GM21737 (cell line): ENCODE measurements around the gene ESRRA.

Source experiments
- ATAC-seq: cut with Tn5 transposase; IDR thresholded peaks from one replicate; pipeline ENCODE4 v1.9.1; 2021; ENCODE audit warnings: mild to moderate bottlenecking, moderate library complexity; ENCODE audit not compliant: unreplicated experiment

The ESRRA gene

DNA sequence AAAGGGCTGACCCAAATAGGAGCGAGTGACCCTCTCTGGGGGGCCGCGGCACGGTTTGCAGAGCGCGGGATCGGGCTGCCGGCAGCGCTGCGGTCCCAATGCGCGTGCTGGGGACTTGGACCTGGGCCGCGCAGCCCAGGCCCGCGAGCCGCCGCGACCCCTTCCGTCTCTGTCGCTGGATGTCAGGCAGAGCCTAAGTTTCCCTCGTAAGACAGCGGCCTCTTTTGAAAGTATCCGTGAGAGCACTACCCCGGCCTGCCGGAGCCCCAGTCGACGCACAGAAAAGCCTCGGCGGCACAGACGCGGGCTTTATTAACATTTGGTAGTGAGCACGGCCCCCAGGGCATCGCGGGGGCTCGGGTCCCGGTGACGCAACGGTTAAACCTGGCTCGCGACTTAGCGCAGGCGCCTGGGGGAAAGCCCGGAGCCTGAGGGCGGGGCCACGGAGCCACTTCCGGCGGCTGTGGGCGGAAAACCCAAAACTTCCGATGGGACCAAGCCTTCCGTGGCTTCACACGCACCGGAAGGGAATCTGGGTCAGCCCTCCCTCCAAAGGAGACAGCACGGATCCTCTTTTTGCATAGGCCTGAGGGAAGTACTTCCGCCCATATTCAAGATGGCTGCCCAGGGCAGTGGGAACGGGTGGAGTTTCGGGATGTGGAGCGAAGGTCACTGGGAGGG, 35.6 kb upstream of the ESRRA start:
- ATAC-seq: peak; percentile 57

DNA sequence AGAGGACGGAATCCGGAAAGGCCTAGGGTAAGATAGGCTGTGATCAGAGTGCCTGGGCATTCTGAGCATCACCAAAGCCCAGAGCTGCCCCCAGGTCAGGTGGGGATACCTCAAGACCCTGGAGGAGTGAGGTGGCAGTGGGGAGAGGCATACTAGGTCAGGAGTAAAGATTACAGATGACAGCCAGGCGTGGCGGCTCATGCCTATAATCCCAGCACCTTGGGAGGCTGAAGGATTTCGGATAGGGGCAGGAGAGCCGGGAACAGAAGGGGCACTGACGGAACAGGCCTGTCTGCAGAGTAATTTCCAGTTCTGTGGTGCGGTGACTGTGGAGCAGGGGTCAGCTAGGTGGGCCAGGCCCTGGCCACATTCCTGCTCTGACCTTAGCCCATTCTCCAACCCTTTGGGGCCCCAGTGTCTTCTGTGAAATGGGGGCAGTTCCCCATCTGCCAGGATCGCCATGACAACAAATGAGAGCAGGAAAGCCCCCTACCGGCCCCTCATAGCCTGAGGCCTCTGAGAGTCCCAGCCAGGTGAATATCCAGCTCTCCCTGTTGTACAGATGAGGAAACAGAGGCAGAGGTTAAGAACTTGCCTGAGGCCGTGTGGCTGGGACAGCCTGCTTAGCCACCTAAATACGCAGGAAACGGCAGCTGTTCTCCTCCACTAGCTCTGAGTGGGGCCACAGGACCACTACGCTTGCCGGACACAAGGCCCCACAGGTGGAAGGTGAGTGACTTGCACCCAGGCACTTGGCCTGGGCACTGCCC, 30.1 kb upstream of the ESRRA start:
- no peak for ATAC-seq

DNA sequence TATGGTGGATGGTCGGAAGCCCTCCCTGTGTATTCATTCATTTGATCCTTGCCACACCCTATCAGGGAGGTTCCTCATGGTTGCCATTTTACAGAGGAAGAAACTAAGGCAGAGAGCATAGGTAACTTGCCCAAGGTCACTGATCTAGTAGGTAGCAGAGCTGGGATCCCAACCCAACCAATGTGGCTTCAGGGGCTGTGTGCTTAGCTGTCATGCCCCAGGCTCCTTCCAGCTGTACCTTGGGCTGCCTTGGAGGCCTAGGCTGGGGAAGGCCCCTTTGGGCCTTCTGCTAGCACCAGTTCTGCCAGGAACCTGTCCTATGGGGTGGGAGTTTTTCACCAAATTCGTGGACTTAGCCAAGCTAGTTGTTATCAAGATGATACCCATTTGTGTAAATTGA, 29.5 kb upstream of the ESRRA start:
- ATAC-seq: no peak

DNA sequence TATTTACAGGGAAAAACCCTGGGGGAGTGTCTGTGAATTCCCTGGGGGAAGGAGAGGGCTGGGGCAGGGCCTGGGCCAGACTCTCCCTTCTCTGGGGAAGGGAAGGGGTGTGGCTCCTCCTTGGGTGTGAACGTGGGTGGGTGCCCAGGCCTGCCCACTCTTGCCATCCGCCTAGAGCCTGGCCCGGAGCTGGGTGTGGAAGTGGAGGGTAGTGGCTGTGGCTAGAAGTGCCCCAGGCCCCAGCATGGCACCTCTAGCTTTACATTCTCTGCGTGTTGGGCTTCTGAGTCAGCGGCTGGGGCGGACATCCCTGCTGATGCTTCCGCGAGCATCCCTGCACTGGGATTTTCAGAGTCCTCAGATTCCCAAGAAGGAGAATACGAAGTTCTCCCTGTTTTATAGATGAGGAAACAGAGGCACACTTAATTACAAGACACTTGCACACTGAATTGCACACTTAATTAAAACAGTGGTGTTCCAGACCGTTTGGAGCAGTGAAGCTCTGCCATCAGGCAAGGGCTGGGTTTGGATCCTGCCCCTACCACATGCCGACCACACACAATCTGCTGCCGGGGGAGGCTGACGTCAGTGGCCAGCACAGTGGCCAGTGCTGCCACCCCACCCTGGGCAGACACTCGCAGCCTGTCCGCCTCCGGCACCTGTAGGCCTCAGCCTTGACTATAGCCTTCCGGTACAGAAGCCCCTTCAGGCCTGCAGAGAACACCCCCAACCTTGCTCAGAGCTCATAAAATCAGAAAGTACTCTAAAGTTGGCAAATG, 28.5 kb upstream of the ESRRA start:
- ATAC-seq: no peak

DNA sequence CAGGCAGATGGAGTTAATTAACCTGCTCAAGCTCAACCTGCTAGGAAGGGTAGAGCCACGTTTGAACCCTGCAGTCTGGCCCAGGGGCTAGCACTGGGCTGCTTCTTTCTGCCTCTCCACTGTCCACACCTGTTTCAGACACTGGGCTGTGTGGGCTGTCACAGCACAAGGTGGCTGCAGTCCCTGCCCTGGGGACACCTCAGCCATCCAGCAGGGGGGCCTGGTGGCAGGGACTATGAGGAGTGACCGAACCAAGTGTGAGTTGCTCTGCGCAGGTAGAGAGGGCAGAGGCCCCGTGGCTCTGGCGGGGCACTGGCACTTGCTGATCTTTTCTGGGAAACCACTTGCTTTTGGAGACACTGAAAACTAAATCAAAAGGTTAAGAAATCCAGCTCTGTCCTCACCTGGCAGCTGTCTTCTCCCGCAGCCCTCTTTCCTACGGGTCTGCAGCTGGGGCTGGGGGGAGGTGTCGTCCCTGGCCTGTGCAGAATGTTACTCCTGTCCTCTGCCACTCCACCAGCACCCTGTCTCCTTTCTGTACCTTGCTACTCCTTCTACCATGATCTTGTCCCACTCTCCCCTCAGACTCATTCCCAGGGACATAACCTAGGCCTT, 26.6 kb upstream of the ESRRA start:
- no peak for ATAC-seq

DNA sequence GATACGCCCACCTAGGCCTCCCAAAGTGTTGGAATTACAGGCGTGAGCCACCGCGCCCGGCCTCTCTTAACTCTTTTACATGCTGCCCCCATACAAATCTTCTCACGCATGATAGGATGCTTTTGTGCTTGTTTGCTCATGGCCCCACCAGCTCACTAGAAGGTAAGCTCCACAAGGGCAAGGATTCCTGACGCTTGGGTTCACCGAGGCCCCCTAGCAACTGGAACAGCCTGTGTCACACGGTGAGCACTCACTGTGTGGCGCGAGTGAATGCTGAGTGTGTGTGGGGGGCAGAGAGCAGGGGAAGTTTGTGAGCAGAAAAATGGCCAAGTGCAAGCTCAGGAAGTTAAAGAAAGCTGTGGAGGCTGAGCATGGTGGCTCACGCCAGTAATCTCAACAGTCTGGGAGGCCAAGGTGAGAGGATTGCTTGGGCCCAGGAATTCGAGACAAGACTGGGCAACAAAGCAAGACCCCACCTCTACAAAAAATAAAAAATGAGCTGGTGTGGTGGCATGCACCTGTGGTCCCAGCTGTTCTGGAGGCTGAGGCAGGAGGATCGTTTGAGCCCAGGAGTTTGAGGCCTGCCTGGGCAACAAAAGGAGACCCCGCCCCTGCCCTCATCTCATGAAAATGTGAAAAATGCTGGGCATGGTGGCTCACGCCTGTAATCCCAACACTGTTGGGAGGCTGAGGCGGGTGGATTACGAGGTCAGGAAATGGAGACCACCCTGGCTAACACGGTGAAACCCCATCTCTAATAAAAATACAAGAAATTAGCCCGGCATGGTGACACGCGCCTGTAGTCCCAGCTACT, 23.2 kb upstream of the ESRRA start:
- ATAC-seq: no peak

DNA sequence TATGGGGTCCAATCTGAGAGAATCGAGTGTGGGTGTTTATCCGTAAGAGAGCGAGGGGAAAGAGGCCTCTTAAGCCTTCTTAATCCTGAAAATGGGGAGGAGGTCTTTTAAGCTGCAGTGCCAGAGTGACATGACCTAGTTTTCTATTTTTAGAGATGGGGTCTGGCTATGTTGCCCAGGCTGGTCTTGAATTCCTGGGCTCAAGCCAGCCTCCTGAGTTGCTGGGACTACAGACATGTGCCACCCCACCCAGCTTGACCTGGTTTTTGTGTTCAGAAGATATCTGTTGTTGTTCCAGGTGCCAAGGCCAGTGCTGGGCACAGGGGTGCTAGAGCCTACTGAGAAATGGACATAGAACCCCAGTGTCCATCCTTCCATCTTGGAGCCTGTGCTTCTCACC, 22.2 kb upstream of the ESRRA start:
- no peak for ATAC-seq

DNA sequence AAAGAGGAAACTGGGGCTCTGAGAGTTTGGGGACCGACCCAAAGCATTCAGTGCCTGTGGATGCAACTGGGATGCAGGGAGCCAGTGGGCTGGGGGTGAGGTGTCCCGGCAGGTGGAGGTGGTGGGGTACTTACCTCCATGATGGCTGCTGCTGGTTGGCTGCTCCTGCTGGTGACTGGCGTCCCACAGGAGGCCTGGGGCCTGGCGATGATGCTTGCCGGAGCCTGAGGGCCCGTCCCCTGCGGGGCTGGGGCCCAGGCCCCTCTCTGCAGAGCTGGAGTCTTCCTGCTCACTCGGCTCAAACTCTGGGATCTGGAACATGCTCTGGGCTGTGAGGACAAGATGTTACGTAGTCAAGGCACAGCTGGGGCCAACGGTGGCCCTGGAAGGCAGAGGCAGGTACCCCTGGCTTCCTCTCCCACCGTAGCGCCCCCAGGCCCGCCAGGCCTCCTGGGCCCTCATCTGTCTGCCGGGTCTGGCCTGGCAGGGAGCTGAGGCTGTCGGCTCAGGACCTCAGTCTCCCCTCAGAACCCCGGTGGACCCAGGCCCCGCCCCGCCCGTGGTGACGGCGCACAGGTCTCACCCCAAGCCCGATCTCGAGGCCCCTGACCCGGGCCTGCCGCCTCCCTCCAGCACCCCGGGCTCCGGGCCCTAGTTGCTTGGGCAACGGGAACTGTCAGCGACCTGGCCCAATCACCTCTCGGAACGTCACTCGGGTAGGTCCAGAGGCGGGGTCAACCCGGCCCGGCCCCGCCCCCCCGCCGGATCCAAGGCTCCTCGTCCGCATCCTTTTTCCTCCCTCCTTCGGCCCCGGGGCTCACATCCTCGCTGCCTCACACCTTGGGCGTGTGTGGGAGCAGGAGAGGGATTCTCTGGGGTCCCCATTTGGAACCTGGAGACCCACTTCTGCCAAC, 21.0 kb upstream of the ESRRA start, which contains the start of gene BAD:
Gene BAD (minus strand): TSS at position 618 of the 914 bp plus-strand sequence. CDS start 297 bp downstream, at position 321.
- peak; percentile 65 for ATAC-seq

DNA sequence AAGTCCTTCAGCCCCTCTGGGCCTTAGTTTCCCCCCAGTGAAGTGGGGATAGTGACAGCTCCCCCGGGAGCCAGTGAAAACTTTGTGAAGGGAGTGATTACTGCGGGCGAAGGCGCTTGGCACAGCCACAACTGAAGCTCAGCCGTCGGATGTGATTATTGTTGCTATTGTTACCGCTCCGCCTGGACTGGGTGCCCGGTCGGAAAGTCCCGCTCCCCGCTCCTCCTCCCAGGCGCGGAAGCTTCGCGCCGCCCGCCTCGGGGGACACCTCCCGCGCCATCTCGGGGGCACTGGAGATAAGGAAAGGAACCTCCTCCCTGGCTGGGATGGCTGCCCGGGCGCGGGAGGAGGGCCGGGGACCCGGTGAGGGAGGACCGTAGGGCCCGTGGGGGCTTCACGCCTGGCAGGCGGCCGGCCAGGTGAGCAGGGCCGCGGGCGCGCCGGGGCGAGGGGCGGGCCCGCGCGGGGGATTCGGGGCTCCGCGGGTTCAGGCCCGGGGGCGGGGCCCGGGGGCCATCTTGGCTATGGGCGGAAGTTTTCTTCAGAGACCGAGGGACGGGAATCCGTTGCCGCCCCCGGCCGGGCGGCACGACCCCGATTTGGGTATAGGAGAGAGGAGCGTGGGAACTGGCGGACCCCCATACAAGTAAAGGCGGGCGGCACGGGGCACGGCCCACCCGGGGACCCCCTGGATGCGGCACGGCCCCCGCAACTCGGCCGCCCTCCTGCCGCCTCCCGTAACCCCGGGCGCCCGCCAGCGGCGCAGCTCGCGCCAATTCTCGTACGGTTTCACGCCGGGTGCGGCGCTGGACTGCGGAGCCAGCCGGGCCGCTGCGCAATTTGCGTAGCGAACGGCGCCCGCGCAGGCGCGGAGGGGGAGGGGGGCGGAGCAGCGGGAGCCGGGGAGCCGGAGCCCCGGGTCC, 20.1 kb upstream of the ESRRA start, which contains the start of gene GPR137:
Gene GPR137 (plus strand): TSS at position 887 of the 923 bp plus-strand sequence. CDS start 677 bp downstream, outside the sequence.
- ATAC-seq: peak; percentile 49

DNA sequence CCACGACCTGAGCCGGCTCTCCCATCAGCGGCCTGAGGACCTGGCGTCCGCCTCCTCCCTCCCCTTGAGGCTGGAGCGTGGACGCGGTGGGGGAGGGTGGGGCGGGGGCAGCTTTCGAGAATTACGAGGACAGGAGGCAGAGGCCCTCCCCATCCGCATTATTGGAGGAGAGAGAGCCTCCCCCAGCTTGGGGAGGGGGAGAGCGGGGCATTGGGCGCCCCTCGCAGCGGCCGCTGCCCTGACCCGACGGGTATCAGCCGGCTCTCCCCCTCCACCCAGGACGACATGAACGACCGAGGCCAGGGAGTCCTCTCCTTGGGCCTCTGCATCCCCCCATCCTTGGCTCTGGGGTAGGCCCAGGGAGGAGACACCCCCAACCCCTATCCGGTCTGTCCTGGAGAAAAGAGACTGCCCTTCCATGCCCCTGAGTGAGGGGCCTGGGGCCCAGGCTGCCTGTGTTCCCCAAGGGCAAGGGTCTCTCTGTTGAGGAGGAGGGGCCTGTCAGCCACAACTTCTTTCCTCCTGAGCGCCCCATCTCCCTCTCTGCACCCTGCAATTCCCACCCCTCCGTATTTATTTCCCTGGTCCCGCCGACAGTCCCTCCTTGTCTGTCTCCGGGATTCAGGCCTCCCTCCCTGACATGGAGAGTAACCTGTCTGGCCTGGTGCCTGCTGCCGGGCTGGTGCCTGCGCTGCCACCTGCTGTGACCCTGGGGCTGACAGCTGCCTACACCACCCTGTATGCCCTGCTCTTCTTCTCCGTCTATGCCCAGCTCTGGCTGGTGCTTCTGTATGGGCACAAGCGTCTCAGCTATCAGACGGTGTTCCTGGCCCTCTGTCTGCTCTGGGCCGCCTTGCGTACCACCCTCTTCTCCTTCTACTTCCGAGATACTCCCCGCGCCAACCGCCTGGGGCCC, 19.2 kb upstream of the ESRRA start:
- no peak for ATAC-seq

DNA sequence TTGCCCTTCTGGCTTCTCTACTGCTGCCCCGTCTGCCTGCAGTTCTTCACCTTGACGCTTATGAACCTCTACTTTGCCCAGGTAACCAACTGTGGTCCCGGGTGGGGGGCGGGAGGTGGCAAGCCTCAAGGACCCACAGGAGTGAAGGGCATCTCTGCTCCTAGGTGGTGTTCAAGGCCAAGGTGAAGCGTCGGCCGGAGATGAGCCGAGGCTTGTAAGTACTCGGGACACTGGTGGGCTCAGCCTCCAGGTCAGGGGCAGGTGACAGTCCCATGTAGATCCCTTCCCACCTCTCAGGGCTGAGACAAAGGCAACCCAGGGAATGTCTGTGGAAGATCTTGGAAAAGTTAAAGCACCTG, 18.5 kb upstream of the ESRRA start:
- no peak for ATAC-seq

DNA sequence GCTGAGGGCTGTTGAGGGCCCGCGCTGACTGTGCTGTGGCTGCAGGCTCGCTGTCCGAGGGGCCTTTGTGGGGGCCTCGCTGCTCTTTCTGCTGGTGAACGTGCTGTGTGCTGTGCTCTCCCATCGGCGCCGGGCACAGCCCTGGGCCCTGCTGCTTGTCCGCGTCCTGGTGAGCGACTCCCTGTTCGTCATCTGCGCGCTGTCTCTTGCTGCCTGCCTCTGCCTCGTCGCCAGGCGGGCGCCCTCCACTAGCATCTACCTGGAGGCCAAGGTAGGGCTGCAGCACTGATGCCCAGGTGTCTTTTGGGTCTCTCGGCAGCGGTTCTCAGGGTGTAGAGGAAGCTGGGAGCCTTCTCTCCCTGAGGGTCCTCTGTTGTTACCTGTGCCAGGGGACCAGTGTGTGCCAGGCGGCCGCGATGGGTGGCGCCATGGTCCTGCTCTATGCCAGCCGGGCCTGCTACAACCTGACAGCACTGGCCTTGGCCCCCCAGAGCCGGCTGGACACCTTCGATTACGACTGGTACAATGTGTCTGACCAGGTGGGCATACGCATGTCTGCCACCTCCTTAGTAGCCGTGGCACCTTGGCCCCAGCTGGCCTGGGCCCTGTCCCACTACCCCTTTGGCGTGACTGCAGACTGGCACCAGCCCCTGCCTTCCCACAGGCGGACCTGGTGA, 17.5 kb upstream of the ESRRA start:
- ATAC-seq: no peak

DNA sequence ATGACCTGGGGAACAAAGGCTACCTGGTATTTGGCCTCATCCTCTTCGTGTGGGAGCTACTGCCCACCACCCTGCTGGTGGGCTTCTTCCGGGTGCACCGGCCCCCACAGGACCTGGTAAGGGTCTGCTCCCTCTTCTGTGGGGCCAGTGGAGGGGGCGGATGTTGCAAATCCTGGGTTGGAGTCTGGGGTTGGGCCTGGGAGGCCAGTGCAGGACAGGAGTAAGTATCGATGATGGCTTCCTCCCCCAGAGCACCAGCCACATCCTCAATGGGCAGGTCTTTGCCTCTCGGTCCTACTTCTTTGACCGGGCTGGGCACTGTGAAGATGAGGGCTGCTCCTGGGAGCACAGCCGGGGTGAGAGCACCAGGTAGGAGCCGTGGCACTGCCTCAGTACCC, 17.0 kb upstream of the ESRRA start:
- no peak for ATAC-seq

DNA sequence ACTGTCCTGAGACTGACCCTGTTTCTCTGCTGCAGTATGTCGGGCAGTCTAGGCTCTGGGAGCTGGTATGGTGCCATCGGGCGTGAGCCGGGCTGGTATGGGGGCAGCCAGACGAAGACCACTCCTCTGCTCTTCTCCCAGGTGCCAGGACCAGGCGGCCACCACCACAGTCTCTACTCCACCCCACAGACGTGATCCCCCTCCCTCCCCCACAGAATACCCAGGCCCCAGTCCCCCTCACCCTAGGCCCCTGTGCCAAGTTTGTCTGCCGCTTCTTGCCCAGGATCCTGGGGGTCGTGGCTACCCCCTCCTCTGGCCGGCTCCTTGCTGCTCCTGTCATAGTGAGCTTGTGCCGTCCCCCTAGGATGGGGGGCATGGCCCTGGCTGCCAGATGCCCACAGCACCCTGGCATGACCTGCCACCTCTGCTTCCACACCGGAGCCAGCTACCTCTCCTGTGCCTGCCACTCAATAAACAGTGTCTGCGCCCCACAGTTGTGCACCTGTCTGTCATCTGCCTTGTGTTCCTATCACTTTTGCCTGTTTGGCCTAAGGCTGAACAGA, 16.2 kb upstream of the ESRRA start:
- ATAC-seq: no peak

DNA sequence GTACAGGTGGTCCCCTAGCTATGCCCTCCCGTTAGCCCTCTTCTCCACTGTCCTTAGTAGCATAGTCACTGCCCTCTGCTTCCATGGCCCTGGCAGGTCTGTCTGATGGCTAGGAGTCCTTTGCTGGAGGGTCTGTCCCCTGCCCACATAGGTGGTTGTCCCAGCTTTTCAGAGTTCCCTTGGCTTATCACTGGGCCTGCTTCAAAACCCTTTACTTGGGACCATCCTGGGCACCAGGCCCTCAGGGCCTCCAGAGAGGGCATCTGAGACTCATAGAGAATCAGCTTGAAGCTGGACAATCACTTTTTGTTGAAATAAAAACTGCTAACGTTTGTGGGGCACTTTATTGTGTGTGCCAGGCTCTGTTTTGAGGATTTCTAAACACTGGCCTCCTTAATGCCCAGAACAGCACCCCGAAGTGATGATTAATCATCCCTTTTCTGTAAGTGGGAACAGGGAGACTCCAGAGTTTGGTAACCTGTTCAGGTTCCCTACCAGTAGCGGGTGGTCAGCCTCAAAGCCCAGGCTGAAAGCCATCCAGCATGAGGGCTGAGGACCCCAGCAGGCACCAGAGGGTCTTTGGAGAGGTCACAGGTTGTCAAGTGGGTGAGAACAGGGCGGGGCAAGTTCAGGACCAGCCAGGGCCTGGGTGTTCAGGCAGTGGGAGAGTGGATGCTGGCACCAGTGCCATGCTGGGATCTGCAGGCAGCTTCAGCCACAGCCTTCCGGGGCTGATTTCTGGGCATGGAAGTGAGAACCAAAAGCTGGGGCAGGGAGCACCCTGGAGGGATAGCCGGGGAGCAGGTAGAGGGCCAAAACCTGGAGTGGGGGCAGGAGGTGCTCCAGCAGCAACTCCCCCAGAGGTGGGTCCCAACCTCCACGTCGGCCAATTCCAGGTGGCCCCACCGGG, 14.7 kb upstream of the ESRRA start:
- ATAC-seq: no peak
